ENCODE data around the gene OPRL1. TPM values are rescaled to one million over a fixed set of nuclear protein-coding genes. Genes with fewer than 3 reads are reported as not detected.
"Not testable (repeated sequence)": the region's sequence is repeated elsewhere in the genome, so short reads cannot be mapped to it uniquely, and the experiment has no call there.

OPRL1 gene
- total and polyA plus RNA-seq, 2 donors (not counting 1 experiment from before 2014, with no cell fraction given), result 0.49 to 4.1 TPM

DNA sequence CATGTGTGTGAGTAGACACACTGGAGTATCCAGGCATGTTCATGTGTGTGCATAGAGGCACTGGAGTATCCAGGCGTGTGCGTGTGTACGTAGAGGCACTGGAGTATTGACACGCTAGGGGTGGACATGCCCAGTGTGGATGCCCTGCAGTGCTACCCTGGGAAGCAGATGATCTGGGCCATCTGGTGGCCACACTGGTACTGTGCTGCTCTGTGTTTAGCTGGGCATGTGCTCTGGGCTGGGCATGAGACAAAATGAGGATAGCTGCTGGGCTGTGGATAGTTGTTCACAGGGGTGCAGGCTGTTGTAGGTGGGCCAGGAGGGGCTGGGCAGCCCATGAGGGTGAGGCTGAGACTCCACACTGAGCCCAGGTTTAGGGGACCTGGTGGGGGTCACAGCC, 51.5 kb downstream of the OPRL1 start:
- Histone ChIP-seq H3K4me1 (ENCODE audit: control insufficient read depth, extremely low read depth, insufficient read depth, low read length) (no peaks in the 10 kb centered on the region), H3K27me3 (ENCODE audit: control insufficient read depth, insufficient read depth, low read length) (no peaks in the 10 kb centered on the region), H3K4me3 (replicated peaks in 1 of 4; ENCODE audit: control extremely low read depth in 1 of 4, insufficient read depth in 1 of 4, low read depth in 3 of 4, low read length in 4 of 4) (no peak overlapping the region), H3K9me3 (ENCODE audit: control insufficient read depth, insufficient read depth, low read depth, low read length) (no peaks in the 10 kb centered on the region), H2AFZ (ENCODE audit: low read length) (no peak overlapping the region), H3K36me3 (ENCODE audit: control insufficient read depth, insufficient read depth, low read length) (no peaks in the 10 kb centered on the region), H3K27ac (ENCODE audit: insufficient read depth, low read length) (no peak overlapping the region), H3K79me2 (ENCODE audit: control insufficient read depth, insufficient read depth, low read length) (no peaks in the 10 kb centered on the region), H4K20me1 (ENCODE audit: control insufficient read depth, extremely low read depth, insufficient read depth, low read length) (no peaks in the 10 kb centered on the region), H3K9ac (ENCODE audit: insufficient read depth, low read length) (no peak overlapping the region), H3K4me2 (ENCODE audit: extremely low read depth, insufficient read depth, low read length) (no peak overlapping the region)
- TF ChIP-seq, protein P1, sequence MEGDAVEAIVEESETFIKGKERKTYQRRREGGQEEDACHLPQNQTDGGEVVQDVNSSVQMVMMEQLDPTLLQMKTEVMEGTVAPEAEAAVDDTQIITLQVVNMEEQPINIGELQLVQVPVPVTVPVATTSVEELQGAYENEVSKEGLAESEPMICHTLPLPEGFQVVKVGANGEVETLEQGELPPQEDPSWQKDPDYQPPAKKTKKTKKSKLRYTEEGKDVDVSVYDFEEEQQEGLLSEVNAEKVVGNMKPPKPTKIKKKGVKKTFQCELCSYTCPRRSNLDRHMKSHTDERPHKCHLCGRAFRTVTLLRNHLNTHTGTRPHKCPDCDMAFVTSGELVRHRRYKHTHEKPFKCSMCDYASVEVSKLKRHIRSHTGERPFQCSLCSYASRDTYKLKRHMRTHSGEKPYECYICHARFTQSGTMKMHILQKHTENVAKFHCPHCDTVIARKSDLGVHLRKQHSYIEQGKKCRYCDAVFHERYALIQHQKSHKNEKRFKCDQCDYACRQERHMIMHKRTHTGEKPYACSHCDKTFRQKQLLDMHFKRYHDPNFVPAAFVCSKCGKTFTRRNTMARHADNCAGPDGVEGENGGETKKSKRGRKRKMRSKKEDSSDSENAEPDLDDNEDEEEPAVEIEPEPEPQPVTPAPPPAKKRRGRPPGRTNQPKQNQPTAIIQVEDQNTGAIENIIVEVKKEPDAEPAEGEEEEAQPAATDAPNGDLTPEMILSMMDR (conservative IDR thresholded peaks at IDR 0.05 in 1 of 2, IDR thresholded peaks at IDR 0.05 in 1 of 2; ENCODE audit: low read depth in 1 of 2, low read length in 2 of 2), result peak; percentile 4 to 19
- no peak for TF ChIP-seq EZH2 (IDR thresholded peaks at IDR 0.05; ENCODE audit: low read length, missing control alignments)
- DNase-seq (ENCODE audit: low read depth in 2 of 2), result no peak

DNA sequence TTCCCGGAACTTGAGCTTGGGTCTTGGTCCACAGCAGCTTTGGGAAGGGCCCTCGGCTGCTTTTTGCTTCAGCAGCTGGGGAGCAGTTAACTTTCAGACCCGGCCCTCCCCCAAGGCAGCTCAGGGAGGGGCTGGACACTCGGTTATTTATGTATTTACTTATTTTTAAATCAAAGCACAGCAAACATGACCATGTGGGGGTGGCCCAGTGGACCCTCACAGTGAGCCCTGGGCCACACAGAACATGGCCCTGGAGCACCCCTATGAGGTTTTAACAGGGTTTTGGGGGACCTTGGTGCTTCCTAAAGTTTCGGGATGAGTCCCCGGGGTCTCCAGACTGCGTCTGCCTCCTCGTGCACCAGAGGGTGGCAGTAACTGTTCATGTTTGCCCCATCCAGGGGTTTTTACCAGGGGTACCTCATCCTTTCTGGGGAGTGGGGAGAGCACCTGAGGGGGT, 54.1 kb downstream of the OPRL1 start:
- H3K9ac ChIP-seq (ENCODE audit: insufficient read depth, low read length), result no peak overlapping the region
- H3K27me3 ChIP-seq (ENCODE audit: control insufficient read depth, insufficient read depth, low read length), result no peaks in the 10 kb centered on the region
- TF ChIP-seq EZH2 (IDR thresholded peaks at IDR 0.05; ENCODE audit: low read length, missing control alignments), result no peak
- TF ChIP-seq, protein P1 (conservative IDR thresholded peaks at IDR 0.05 in 1 of 2, IDR thresholded peaks at IDR 0.05 in 1 of 2; ENCODE audit: low read depth in 1 of 2, low read length in 2 of 2), result peak; percentile 13 to 31
- no peaks in the 10 kb centered on the region for H4K20me1 ChIP-seq (ENCODE audit: control insufficient read depth, extremely low read depth, insufficient read depth, low read length)
- no peaks in the 10 kb centered on the region for H3K79me2 ChIP-seq (ENCODE audit: control insufficient read depth, insufficient read depth, low read length)
- no peak overlapping the region for H3K4me2 ChIP-seq (ENCODE audit: extremely low read depth, insufficient read depth, low read length)
- DNase-seq (ENCODE audit: low read depth in 2 of 2), result no peak
- H2AFZ ChIP-seq (ENCODE audit: low read length), result no peak overlapping the region
- no peaks in the 10 kb centered on the region for H3K36me3 ChIP-seq (ENCODE audit: control insufficient read depth, insufficient read depth, low read length)
- no peaks in the 10 kb centered on the region for H3K9me3 ChIP-seq (ENCODE audit: control insufficient read depth, insufficient read depth, low read depth, low read length)
- H3K4me3 ChIP-seq (replicated peaks in 1 of 4; ENCODE audit: control extremely low read depth in 1 of 4, insufficient read depth in 1 of 4, low read depth in 3 of 4, low read length in 4 of 4), result no peak overlapping the region
- H3K4me1 ChIP-seq (ENCODE audit: control insufficient read depth, extremely low read depth, insufficient read depth, low read length), result no peaks in the 10 kb centered on the region
- no peak overlapping the region for H3K27ac ChIP-seq (ENCODE audit: insufficient read depth, low read length)

DNA sequence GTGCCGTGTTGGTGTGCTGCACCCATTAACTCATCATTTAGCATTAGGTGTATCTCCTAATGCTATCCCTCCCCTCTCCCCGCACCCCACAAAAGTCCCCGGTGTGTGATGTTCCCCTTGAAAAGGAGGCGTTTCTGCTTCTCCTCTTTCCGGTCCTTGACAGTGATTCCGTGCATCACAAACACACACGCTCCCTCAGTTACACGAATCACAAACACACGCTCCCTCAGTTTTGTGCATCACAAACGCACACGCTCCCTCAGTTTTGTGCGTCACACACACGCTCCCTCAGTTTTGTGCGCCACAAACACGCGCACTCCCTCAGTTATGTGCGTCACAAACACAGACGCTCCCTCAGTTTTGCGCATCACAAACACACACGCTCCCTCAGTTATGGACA, 54.9 kb downstream of the OPRL1 start:
- H3K36me3 ChIP-seq (ENCODE audit: control insufficient read depth, insufficient read depth, low read length); H3K9me3 ChIP-seq (ENCODE audit: control insufficient read depth, insufficient read depth, low read depth, low read length); H3K79me2 ChIP-seq (ENCODE audit: control insufficient read depth, insufficient read depth, low read length); H3K27ac ChIP-seq (ENCODE audit: insufficient read depth, low read length); H3K4me3 ChIP-seq (replicated peaks in 1 of 4; ENCODE audit: control extremely low read depth in 1 of 4, insufficient read depth in 1 of 4, low read depth in 3 of 4, low read length in 4 of 4); DNase-seq (ENCODE audit: low read depth in 2 of 2); H3K4me1 ChIP-seq (ENCODE audit: control insufficient read depth, extremely low read depth, insufficient read depth, low read length); H2AFZ ChIP-seq (ENCODE audit: low read length); H3K4me2 ChIP-seq (ENCODE audit: extremely low read depth, insufficient read depth, low read length); H4K20me1 ChIP-seq (ENCODE audit: control insufficient read depth, extremely low read depth, insufficient read depth, low read length); H3K27me3 ChIP-seq (ENCODE audit: control insufficient read depth, insufficient read depth, low read length); H3K9ac ChIP-seq (ENCODE audit: insufficient read depth, low read length): not testable (repeated sequence)
